Coronary artery (tissue), 2 donors: ENCODE results near the gene POP4.

Experiments used
- DNase-seq: peaks from one replicate; pipeline ENCODE4 v3.0.0-alpha.2; 2017; ENCODE audit warnings: low spot score
- H3K27ac ChIP-seq, 2 donors: fragments of 200-600 bp; sonication (generic); one replicate each; pipeline ENCODE4 v1.5.1; 2016 to 2019
- H3K4me3 ChIP-seq: fragments of 200-600 bp; sonication (generic); 2 replicates; pipeline ENCODE4 v1.5.1; 2016; ENCODE audit warnings: mild to moderate bottlenecking, moderate library complexity
- CTCF ChIP-seq: fragments of 200-600 bp; sonication (generic); IDR thresholded peaks from one replicate; pipeline ENCODE4 v1.5.1; 2019; ENCODE audit warnings: antibody characterized with exemption

POP4 gene

GRCh38 chr19:29617366-29618266 lies 11.5 kb downstream of the POP4 start:
- Histone ChIP-seq H3K4me3 (no peak overlapping the region), H3K27ac (no peak overlapping the region)
- no peak for DNase-seq
- TF ChIP-seq CTCF, result no peak

- no peak overlapping the region for H3K4me3 ChIP-seq
- H3K27ac ChIP-seq, result no peak overlapping the region
- TF ChIP-seq CTCF, result no peak
- no peak for DNase-seq
These were observed 12.4 kb downstream of the POP4 start for GRCh38 chr19:29618434-29618833.

- no peak overlapping the region for H3K4me3 ChIP-seq
- DNase-seq, result no peak
- no peak overlapping the region for H3K27ac ChIP-seq
- TF ChIP-seq CTCF, result no peak
These were observed 12.8 kb downstream of the POP4 start for GRCh38 chr19:29618871-29619270.

GRCh38 chr19:29620931-29621351 lies 14.9 kb downstream of the POP4 start:
- DNase-seq, result no peak
- no peak for TF ChIP-seq CTCF
- H3K27ac ChIP-seq, result no peak overlapping the region
- H3K4me3 ChIP-seq, result no peak overlapping the region

GRCh38 chr19:29622166-29623070 lies 16.3 kb downstream of the POP4 start:
- H3K27ac ChIP-seq, result no peak overlapping the region
- TF ChIP-seq CTCF, result no peak
- no peak overlapping the region for H3K4me3 ChIP-seq
- DNase-seq, result no peak

- no peak overlapping the region for H3K4me3 ChIP-seq
- DNase-seq, result no peak
- H3K27ac ChIP-seq, result no peak overlapping the region
- TF ChIP-seq CTCF, result no peak
These were observed 17.8 kb downstream of the POP4 start for GRCh38 chr19:29623726-29624488.
